Muscle of leg (tissue), 11 donors: ENCODE measurements around the gene IFNA8. TPM values are rescaled to one million over a fixed set of nuclear protein-coding genes. Genes with fewer than 3 reads are reported as not detected.

Experiments used
- DNase-seq: peaks from one replicate; pipeline ENCODE4 v3.0.0; 2013
- H3K27ac ChIP-seq: one replicate; pipeline ENCODE4 v1.5.1; 2013; ENCODE audit warnings: mild to moderate bottlenecking, low read length, control low read depth
- H3K27me3 ChIP-seq: one replicate; pipeline ENCODE4 v1.6.1; 2013; ENCODE audit warnings: low read length; ENCODE audit not compliant: control insufficient read depth, insufficient read depth
- H3K36me3 ChIP-seq: one replicate; pipeline ENCODE4 v1.6.1; 2013; ENCODE audit warnings: low read length; ENCODE audit not compliant: control insufficient read depth, insufficient read depth
- H3K4me1 ChIP-seq: one replicate; pipeline ENCODE4 v1.6.1; 2013; ENCODE audit warnings: low read length; ENCODE audit not compliant: control insufficient read depth, insufficient read depth
- H3K4me3 ChIP-seq: one replicate; pipeline ENCODE4 v1.5.1; 2013; ENCODE audit warnings: low read length, control low read depth
- H3K9me3 ChIP-seq: replicated peaks from 2 replicates; pipeline ENCODE4 v1.6.1; 2013; ENCODE audit warnings: low read depth, low read length; ENCODE audit not compliant: control insufficient read depth
- WGBS: methylation state at CpG from one replicate; pipeline ENCODE4 v1.1.5; 2013; ENCODE audit warnings: missing lambda C conversion rate; ENCODE audit not compliant: insufficient coverage; 5-methylcytosine and 5-hydroxymethylcytosine counted together
- polyA plus RNA-seq, 8 donors: library from polyadenylated mRNA; unstranded; fragments of 120-200 nt; gene quantifications; one replicate each; pipeline versions ENCODE4 v1.2.1 to v1.2.3, GENCODE V29; 2013; ENCODE audit warnings: inconsistent platforms in 1 of 8, low replicate concordance in 1 of 8; ENCODE audit not compliant: insufficient read length in 8 of 8, insufficient read depth in 1 of 8
- total RNA-seq: library from RNA; stranded (reverse); fragments of 120-200 nt; gene quantifications from one replicate; pipeline ENCODE4 v1.2.4, GENCODE V29; 2013

The IFNA8 gene
- total and polyA plus RNA-seq, 9 donors, result not detected

DNA sequence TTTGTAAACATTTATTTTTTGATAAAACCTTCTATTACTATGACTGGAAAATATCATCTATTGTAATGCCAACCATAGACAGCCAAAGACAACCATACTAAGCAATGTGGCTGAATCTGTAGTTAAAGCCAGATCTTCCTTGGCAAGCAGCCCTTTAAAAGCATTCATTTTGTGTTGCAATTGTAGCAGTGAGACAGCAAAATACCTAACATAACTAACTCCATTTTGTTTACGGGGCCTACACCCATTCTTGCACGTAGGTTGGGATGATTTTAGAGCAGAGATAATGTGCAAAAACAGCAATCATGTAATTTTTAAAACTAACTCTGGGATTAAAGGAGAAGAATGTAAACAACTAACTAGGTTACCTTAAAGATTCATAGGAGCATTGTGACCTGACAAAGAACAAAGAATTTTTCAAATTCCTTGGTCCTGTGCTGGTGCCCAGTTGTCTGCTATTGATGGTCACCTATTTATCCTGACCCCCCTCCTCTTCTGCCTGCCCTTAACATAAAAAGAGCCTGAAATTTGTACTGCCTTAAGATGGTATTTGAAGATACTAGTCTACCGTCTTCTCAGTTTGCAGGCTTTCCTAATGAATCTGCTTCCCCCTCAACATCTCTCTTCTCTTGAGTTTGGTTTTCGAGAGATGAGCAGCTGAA, 41.9 kb downstream of the IFNA8 start:
- H3K36me3 ChIP-seq, result no peaks in the 10 kb centered on the region
- peaks cover 2% of the 10 kb centered on the region for H3K27me3 ChIP-seq
- H3K4me1 ChIP-seq, result no peaks in the 10 kb centered on the region
- no peaks in the 10 kb centered on the region for H3K9me3 ChIP-seq
- no peak for DNase-seq
- H3K27ac ChIP-seq, result no peak overlapping the region
- WGBS, result no CpG with 5 or more reads among the region's 4 CpGs
- H3K4me3 ChIP-seq, result no peak overlapping the region

DNA sequence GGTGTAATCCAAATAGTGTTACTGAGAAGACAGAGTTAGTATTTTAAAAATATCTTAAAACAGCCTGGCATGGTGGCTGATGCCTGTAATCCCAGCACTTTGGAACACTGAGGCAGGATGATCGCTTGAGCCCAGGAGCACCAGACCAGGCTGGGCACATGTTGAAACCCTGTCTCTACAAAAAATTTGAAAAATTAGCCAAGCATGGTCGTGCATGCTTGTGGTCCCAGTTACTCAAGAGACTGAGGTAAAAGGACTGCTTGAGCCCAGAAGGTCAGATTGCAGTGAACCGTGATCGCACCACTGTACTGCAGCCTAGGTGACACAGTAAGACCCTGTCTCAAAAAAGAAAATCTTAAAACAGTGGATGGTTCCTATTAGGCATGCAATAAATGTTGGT, 43.8 kb downstream of the IFNA8 start:
- no peak for DNase-seq
- Histone ChIP-seq H3K36me3 (no peaks in the 10 kb centered on the region), H3K9me3 (no peaks in the 10 kb centered on the region), H3K4me3 (no peak overlapping the region), H3K27me3 (peaks cover 2% of the 10 kb centered on the region), H3K4me1 (no peaks in the 10 kb centered on the region), H3K27ac (no peak overlapping the region)
- WGBS, result 64% methylated on average over 3 of the region's 4 CpGs

GRCh38 chr9:21454149-21454548, 45.2 kb downstream of the IFNA8 start:
- DNase-seq, result no peak
- Histone ChIP-seq H3K4me1 (no peaks in the 10 kb centered on the region), H3K27ac (no peak overlapping the region), H3K27me3 (no peaks in the 10 kb centered on the region), H3K9me3 (no peaks in the 10 kb centered on the region), H3K4me3 (no peak overlapping the region), H3K36me3 (no peaks in the 10 kb centered on the region)
- WGBS, result no CpG with 5 or more reads among the region's 2 CpGs

DNA sequence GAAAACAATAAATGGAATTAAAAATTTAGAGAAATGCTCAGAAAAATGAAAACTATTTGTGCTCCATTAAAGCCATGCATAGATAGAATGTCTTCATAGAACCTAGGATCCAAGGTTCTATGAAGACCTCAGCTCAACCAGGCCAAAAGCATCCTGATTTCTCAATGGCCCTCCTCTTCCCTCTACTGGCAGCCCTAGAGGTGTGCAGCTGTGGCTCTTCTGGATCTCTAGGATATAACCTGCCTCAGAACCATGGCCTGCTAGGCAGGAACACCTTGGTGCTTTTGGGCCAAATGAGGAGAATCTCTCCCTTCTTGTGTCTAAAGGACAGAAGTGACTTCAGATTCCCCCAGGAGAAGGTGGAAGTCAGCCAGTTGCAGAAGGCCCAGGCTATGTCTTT, 46.4 kb downstream of the IFNA8 start:
- no peaks in the 10 kb centered on the region for H3K27me3 ChIP-seq
- H3K27ac ChIP-seq, result no peak overlapping the region
- no peaks in the 10 kb centered on the region for H3K36me3 ChIP-seq
- peak; percentile 20 for DNase-seq
- no peaks in the 10 kb centered on the region for H3K4me1 ChIP-seq
- H3K4me3 ChIP-seq, result no peak overlapping the region
- no peaks in the 10 kb centered on the region for H3K9me3 ChIP-seq

Other genes starting within 250 kb of the IFNA8 start
- not detected for gene IFNA21, start 242.5 kb upstream of the IFNA8 start, total RNA-seq
- gene IFNA21, start 242.5 kb upstream of the IFNA8 start, polyA plus RNA-seq, result not detected
- not detected for gene IFNA4, start 221.5 kb upstream of the IFNA8 start, total RNA-seq
- not detected for gene IFNA4, start 221.5 kb upstream of the IFNA8 start, polyA plus RNA-seq
- not detected for gene IFNA7, start 206.9 kb upstream of the IFNA8 start, total RNA-seq
- not detected for gene IFNA7, start 206.9 kb upstream of the IFNA8 start, polyA plus RNA-seq
- not detected for gene IFNA10, start 202.0 kb upstream of the IFNA8 start, total RNA-seq
- not detected for gene IFNA10, start 202.0 kb upstream of the IFNA8 start, polyA plus RNA-seq
- not detected for gene IFNA16, start 191.8 kb upstream of the IFNA8 start, total RNA-seq
- not detected for gene IFNA16, start 191.8 kb upstream of the IFNA8 start, polyA plus RNA-seq
- gene IFNA17, start 180.9 kb upstream of the IFNA8 start, total RNA-seq, result not detected
- gene IFNA17, start 180.9 kb upstream of the IFNA8 start, polyA plus RNA-seq, result not detected
- not detected for gene IFNA14, start 169.1 kb upstream of the IFNA8 start, total RNA-seq
- gene IFNA14, start 169.1 kb upstream of the IFNA8 start, polyA plus RNA-seq, result not detected
- gene IFNA5, start 103.8 kb upstream of the IFNA8 start, total RNA-seq, result not detected
- not detected for gene IFNA5, start 103.8 kb upstream of the IFNA8 start, polyA plus RNA-seq
- 22.5 TPM for gene KLHL9, start 73.7 kb upstream of the IFNA8 start, total RNA-seq
- gene KLHL9, start 73.7 kb upstream of the IFNA8 start, polyA plus RNA-seq, result 10 to 100 TPM; 16.8 to 31.6 (median 21.5) TPM
- gene IFNA6, start 58.2 kb upstream of the IFNA8 start, total RNA-seq, result not detected
- gene IFNA6, start 58.2 kb upstream of the IFNA8 start, polyA plus RNA-seq, result under 1 TPM in 2 of 8 donors, not detected in 6; 0.16 to 0.29 TPM
- 0.04 TPM for gene IFNA13, start 41.1 kb upstream of the IFNA8 start, total RNA-seq
- gene IFNA13, start 41.1 kb upstream of the IFNA8 start, polyA plus RNA-seq, result not detected
- gene IFNA2, start 23.7 kb upstream of the IFNA8 start, total RNA-seq, result 0.09 TPM
- gene IFNA2, start 23.7 kb upstream of the IFNA8 start, polyA plus RNA-seq, result not detected
- gene IFNA1, start 31.3 kb downstream of the IFNA8 start, total RNA-seq, result not detected
- not detected for gene IFNA1, start 31.3 kb downstream of the IFNA8 start, polyA plus RNA-seq
- not detected for gene IFNE, start 73.2 kb downstream of the IFNA8 start, total RNA-seq
- gene IFNE, start 73.2 kb downstream of the IFNA8 start, polyA plus RNA-seq, result not detected